ENCODE measurements around the gene DYNC2LI1. TPM values are rescaled to one million over a fixed set of nuclear protein-coding genes. Genes with fewer than 3 reads are reported as not detected.

Gene DYNC2LI1
- total and polyA plus RNA-seq, 2 of the 8 experiments (the other 6 are each of a cell fraction or from before 2014, with no cell fraction given) = 3.9 to 7.6 TPM

DNA sequence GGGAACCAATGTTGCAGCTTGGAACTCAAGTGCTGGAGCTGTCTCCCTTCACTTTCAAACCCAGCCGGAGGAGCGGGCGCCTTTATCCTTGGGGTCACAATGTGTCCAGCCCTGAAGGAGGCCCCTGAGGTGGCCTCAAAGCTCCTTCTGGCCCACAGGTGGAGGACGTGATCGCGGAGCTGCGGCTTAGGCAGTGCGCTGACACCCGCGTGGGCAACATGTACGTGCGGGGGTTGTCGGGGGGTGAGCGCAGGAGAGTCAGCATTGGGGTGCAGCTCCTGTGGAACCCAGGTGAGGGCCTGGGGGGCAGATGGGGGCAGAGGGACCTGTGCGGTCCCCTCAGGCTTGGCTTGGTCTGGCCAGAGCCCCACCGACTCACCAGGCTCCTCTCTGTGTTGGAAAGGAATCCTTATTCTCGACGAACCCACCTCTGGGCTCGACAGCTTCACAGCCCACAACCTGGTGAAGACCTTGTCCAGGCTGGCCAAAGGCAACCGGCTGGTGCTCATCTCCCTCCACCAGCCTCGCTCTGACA, 78.4 kb downstream of the DYNC2LI1 start:
- peak in 1 of 2 experiments; percentile 42 for DNase-seq (ENCODE audit: low read depth in 1 of 2, low spot score in 2 of 2)
- TF ChIP-seq EGR1 (IDR thresholded peaks at IDR 0.05; ENCODE audit: borderline replicate concordance, low read depth, low read length) (no peak), HDAC6 (IDR thresholded peaks at IDR 0.05; ENCODE audit: low read depth, low read length) (no peak), MAFK (IDR thresholded peaks at IDR 0.05; ENCODE audit: low read depth, low read length) (no peak), TCF12 (IDR thresholded peaks at IDR 0.05; ENCODE audit: low read depth, low read length) (no peak), KDM4A (IDR thresholded peaks at IDR 0.05; ENCODE audit: low read depth, low read length, severe bottlenecking) (no peak), NANOG (IDR thresholded peaks at IDR 0.05; ENCODE audit: insufficient read depth, low read depth, low read length, poor library complexity, severe bottlenecking) (no peak), SP1 (IDR thresholded peaks at IDR 0.05; ENCODE audit: low read depth, low read length) (no peak), SP2 (IDR thresholded peaks at IDR 0.05; ENCODE audit: low read length) (no peak), BRCA1 (IDR thresholded peaks at IDR 0.05; ENCODE audit: low read depth, low read length) (no peak)
- TF ChIP-seq, protein P1, sequence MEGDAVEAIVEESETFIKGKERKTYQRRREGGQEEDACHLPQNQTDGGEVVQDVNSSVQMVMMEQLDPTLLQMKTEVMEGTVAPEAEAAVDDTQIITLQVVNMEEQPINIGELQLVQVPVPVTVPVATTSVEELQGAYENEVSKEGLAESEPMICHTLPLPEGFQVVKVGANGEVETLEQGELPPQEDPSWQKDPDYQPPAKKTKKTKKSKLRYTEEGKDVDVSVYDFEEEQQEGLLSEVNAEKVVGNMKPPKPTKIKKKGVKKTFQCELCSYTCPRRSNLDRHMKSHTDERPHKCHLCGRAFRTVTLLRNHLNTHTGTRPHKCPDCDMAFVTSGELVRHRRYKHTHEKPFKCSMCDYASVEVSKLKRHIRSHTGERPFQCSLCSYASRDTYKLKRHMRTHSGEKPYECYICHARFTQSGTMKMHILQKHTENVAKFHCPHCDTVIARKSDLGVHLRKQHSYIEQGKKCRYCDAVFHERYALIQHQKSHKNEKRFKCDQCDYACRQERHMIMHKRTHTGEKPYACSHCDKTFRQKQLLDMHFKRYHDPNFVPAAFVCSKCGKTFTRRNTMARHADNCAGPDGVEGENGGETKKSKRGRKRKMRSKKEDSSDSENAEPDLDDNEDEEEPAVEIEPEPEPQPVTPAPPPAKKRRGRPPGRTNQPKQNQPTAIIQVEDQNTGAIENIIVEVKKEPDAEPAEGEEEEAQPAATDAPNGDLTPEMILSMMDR (IDR thresholded peaks at IDR 0.05; ENCODE audit: control extremely low read depth in 1 of 3, insufficient read depth in 1 of 3, low read depth in 1 of 3, low read length in 3 of 3) = no peak
- TF ChIP-seq, protein P2, sequence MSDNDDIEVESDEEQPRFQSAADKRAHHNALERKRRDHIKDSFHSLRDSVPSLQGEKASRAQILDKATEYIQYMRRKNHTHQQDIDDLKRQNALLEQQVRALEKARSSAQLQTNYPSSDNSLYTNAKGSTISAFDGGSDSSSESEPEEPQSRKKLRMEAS (IDR thresholded peaks at IDR 0.05) = no peak

More for the DNA sequence above, 78.4 kb downstream of the DYNC2LI1 start:
- no peaks in the 10 kb centered on the region for H4K20me1 ChIP-seq (replicated peaks in 1 of 2; ENCODE audit: control insufficient read depth in 1 of 2, insufficient read depth in 2 of 2, low read length in 2 of 2)
- H3K79me1 ChIP-seq (ENCODE audit: low read depth, low read length) = no peaks in the 10 kb centered on the region
- no peak overlapping the region for H3K4me2 ChIP-seq (ENCODE audit: insufficient read depth in 1 of 2, low read depth in 2 of 2, low read length in 2 of 2)
- 95% methylated on average over 18 of the region's 21 CpGs; no CpG with 5 or more reads in 1 of the 2 experiments for WGBS, 2 experiments (ENCODE audit: extremely low coverage in 1 of 2, insufficient coverage in 1 of 2, insufficient read length in 1 of 2, insufficient replicate concordance in 2 of 2, low coverage in 1 of 2, low lambda C conversion rate in 2 of 2, missing lambda C conversion rate in 1 of 2)
- H3K27ac ChIP-seq (ENCODE audit: low read depth, low read length) = no peak overlapping the region
- H2BK120ac ChIP-seq (replicated peaks; ENCODE audit: low read depth, low read length) = no peak overlapping the region
- no peaks in the 10 kb centered on the region for H3K23me2 ChIP-seq (ENCODE audit: low read depth, low read length)
- no peaks in the 10 kb centered on the region; a peak in 1 of 7 replicates for H3K4me1 ChIP-seq (replicated peaks in 1 of 4; ENCODE audit: control insufficient read depth in 3 of 4, insufficient read depth in 4 of 4, low read length in 3 of 4)
- no peak overlapping the region for H4K5ac ChIP-seq (ENCODE audit: insufficient read length, low read depth, low read length)
- H3K36me3 ChIP-seq (ENCODE audit: control insufficient read depth in 2 of 4, insufficient read depth in 4 of 4, low read length in 3 of 4) = no peaks in the 10 kb centered on the region
- H3K4ac ChIP-seq (replicated peaks; ENCODE audit: insufficient read length, low read depth, low read length) = no peak overlapping the region
- no peak overlapping the region for H2BK15ac ChIP-seq (ENCODE audit: low read length)
- H4K91ac ChIP-seq (replicated peaks; ENCODE audit: insufficient read length, low read length) = no peak overlapping the region
- ChIA-PET CTCF (ENCODE audit: partially characterized antibody) (interaction anchor here (0.6 to 1.9 kb wide), 4 partner anchors 11 to 238 kb away, joined by 3 to 9 read pairs (median 3); no protein-coding TSS in a partner anchor), POLR2A (ENCODE audit: partially characterized antibody) (no interaction called here)
- H2AFZ ChIP-seq (ENCODE audit: low read length) = no peak overlapping the region
- H3K14ac ChIP-seq (ENCODE audit: insufficient read length) = no peak overlapping the region
- H3K18ac ChIP-seq (ENCODE audit: extremely low read depth, low read length) = no peak overlapping the region
- FAIRE-seq = no peak
- no peak overlapping the region for H2BK5ac ChIP-seq (ENCODE audit: low read depth, low read length)
- no peak overlapping the region for H2AK5ac ChIP-seq (ENCODE audit: low read depth, low read length)
- no peak overlapping the region for H3K56ac ChIP-seq (replicated peaks; ENCODE audit: insufficient read length, low read depth, low read length)
- no peak overlapping the region for H3K9ac ChIP-seq (replicated peaks in 1 of 4; ENCODE audit: extremely low read depth in 1 of 4, low read depth in 3 of 4, low read length in 3 of 4)
- H3K27me3 ChIP-seq (replicated peaks in 1 of 4; ENCODE audit: control insufficient read depth in 3 of 4, extremely low read depth in 1 of 4, insufficient read depth in 3 of 4, low read length in 3 of 4) = no peaks in the 10 kb centered on the region
- no peak overlapping the region for H2BK12ac ChIP-seq (ENCODE audit: low read depth, low read length)
- no peak overlapping the region for H3K4me3 ChIP-seq (ENCODE audit: extremely low read depth in 1 of 4, insufficient read depth in 2 of 4, low read depth in 3 of 4, low read length in 4 of 4)
- H3K9me3 ChIP-seq (ENCODE audit: insufficient read depth in 2 of 2, low read depth in 1 of 2, low read length in 1 of 2) = no peaks in the 10 kb centered on the region
- no peak overlapping the region for H3K23ac ChIP-seq (ENCODE audit: insufficient read length)
- no peaks in the 10 kb centered on the region for H3K79me2 ChIP-seq (ENCODE audit: control insufficient read depth in 1 of 2, insufficient read depth in 2 of 2, low read length in 2 of 2)
- H2BK20ac ChIP-seq (ENCODE audit: low read length) = no peak overlapping the region
- H4K8ac ChIP-seq (ENCODE audit: extremely low read depth, insufficient read depth, low read length) = no peak overlapping the region; the same call in 1 of the 2 replicates
